Common myeloid progenitor, CD34-positive (primary cell): ENCODE results near the gene PPP1R16B.

ENCODE experiments used
- CTCF ChIA-PET: fragments of 350-600 bp; sonication (Branson Sonifier 250); formaldehyde crosslinking; loops from one replicate; lab custom pipeline; 2021; ENCODE audit warnings: antibody characterized with exemption; lab: Charles Lee
- POLR2A ChIA-PET: fragments of 350-600 bp; sonication (Branson Sonifier 250); formaldehyde crosslinking; loops from one replicate; lab custom pipeline; 2021; ENCODE audit warnings: antibody characterized with exemption; lab: Charles Lee
- DNase-seq, 3 donors: peaks; one replicate each; pipeline versions ENCODE4 v3.0.0 to v3.0.0-alpha.2; 2013
- H3K27ac ChIP-seq, 2 experiments: 1 replicate in 1 of 2; 2 replicates in 1 of 2; pipeline ENCODE4 v1.7.0; 2013; ENCODE audit warnings: inconsistent platforms in 2 of 2, low read length in 2 of 2, mild to moderate bottlenecking in 2 of 2, low read depth in 1 of 2, moderate library complexity in 1 of 2; ENCODE audit not compliant: severe bottlenecking in 2 of 2, insufficient read depth in 1 of 2, poor library complexity in 1 of 2
- H3K27me3 ChIP-seq, 5 experiments: replicated peaks in 2 of 5; 1 replicate in 3 of 5; 2 replicates in 2 of 5; pipeline versions ENCODE4 v1.6.1 to v1.7.0; 2013; ENCODE audit warnings: low read length in 4 of 5, mild to moderate bottlenecking in 2 of 5, moderate library complexity in 2 of 5, inconsistent platforms in 1 of 5; ENCODE audit not compliant: insufficient read depth in 5 of 5, control insufficient read depth in 4 of 5
- H3K36me3 ChIP-seq, 4 experiments: 1 replicate in 2 of 4; 2 replicates in 2 of 4; pipeline versions ENCODE4 v1.6.1 to v1.7.0; 2013; ENCODE audit warnings: low read length in 3 of 4, control low read depth in 1 of 4, mild to moderate bottlenecking in 1 of 4; ENCODE audit not compliant: control insufficient read depth in 4 of 4, insufficient read depth in 4 of 4
- H3K4me1 ChIP-seq, 4 experiments: 1 replicate in 3 of 4; 2 replicates in 1 of 4; pipeline versions ENCODE4 v1.6.1 to v1.7.1; 2013; ENCODE audit warnings: low read length in 3 of 4, mild to moderate bottlenecking in 3 of 4, control low read depth in 1 of 4, inconsistent platforms in 1 of 4, moderate library complexity in 1 of 4; ENCODE audit not compliant: control insufficient read depth in 4 of 4, insufficient read depth in 4 of 4; ENCODE audit errors: control extremely low read depth in 1 of 4
- H3K4me3 ChIP-seq, 7 experiments: 1 replicate in 4 of 7; 2 replicates in 3 of 7; pipeline versions ENCODE4 v1.5.1 to v1.7.0; 2013; ENCODE audit warnings: mild to moderate bottlenecking in 7 of 7, low read length in 6 of 7, moderate library complexity in 6 of 7, inconsistent platforms in 2 of 7, low read depth in 2 of 7, control low read depth in 1 of 7; ENCODE audit not compliant: insufficient read depth in 4 of 7, control insufficient read depth in 1 of 7; ENCODE audit errors: extremely low read depth in 1 of 7
- H3K9me3 ChIP-seq, 5 experiments: 1 replicate in 4 of 5; 2 replicates in 1 of 5; pipeline versions ENCODE4 v1.6.1 to v1.7.1; 2013; ENCODE audit warnings: low read length in 4 of 5, mild to moderate bottlenecking in 2 of 5, inconsistent platforms in 1 of 5, low read depth in 1 of 5, moderate library complexity in 1 of 5; ENCODE audit not compliant: control insufficient read depth in 4 of 5, insufficient read depth in 2 of 5; ENCODE audit errors: control extremely low read depth in 1 of 5
- WGBS: methylation state at CpG from one replicate; pipeline ENCODE4 v1.1.5; 2013; ENCODE audit not compliant: insufficient coverage; 5-methylcytosine and 5-hydroxymethylcytosine counted together

The PPP1R16B gene

GRCh38 chr20:38890497-38890818 is 85.0 kb downstream of the PPP1R16B start:
- POLR2A ChIA-PET, result interaction anchor here (0.5 kb wide), 1 partner anchor 73 kb away, joined by 3 read pairs; no protein-coding TSS in a partner anchor
- no peaks in the 10 kb centered on the region for H3K27me3 ChIP-seq

GRCh38 chr20:38892091-38892981 is 86.8 kb downstream of the PPP1R16B start:
- H3K9me3 ChIP-seq, result no peaks in the 10 kb centered on the region
- no peaks in the 10 kb centered on the region for H3K27me3 ChIP-seq
- H3K4me3 ChIP-seq, result no peak overlapping the region
- no peak overlapping the region for H3K27ac ChIP-seq
- DNase-seq, result no peak
- CTCF ChIA-PET, result interaction anchor here (0.6 to 3.8 kb wide), 31 partner anchors 10 to 247 kb away, joined by 3 to 16 read pairs (median 4); no protein-coding TSS in a partner anchor
- peaks cover 0 to 9% (median 2%) of the 10 kb centered on the region in 4 experiments for H3K4me1 ChIP-seq
- 87% methylated on average over 8 of the region's 11 CpGs for WGBS
- POLR2A ChIA-PET, result interaction anchor here (1.4 kb wide), 1 partner anchor 87 kb away, joined by 7 read pairs; the partner anchor contains the start of gene PPP1R16B
- peaks cover 0 to 3% (median 0%) of the 10 kb centered on the region in 4 experiments for H3K36me3 ChIP-seq

More at GRCh38 chr20:38890497-38890818, 85.0 kb downstream of the PPP1R16B start:
- peaks cover 0 to 1% (median 0%) of the 10 kb centered on the region in 4 experiments for H3K36me3 ChIP-seq
- no peak overlapping the region for H3K27ac ChIP-seq
- peaks cover 0 to 9% (median 2%) of the 10 kb centered on the region in 4 experiments for H3K4me1 ChIP-seq
- no peaks in the 10 kb centered on the region for H3K9me3 ChIP-seq
- no peak for DNase-seq
- CTCF ChIA-PET, result interaction anchor here (1.4 to 3.8 kb wide), 3 partner anchors 11 to 56 kb away, joined by 5 to 16 read pairs (median 5); no protein-coding TSS in a partner anchor
- no peak overlapping the region for H3K4me3 ChIP-seq
- WGBS, result 100% methylated on average over 3 of the region's 3 CpGs

- H3K4me1 ChIP-seq, result peaks cover 0 to 9% (median 2%) of the 10 kb centered on the region in 4 experiments
- POLR2A ChIA-PET, result interaction anchor here (1.4 kb wide), 1 partner anchor 88 kb away, joined by 7 read pairs; the partner anchor contains the start of gene PPP1R16B
- WGBS, result 95% methylated on average over 5 of the region's 6 CpGs
- H3K27me3 ChIP-seq, result no peaks in the 10 kb centered on the region
- CTCF ChIA-PET, result interaction anchor here (0.5 to 3.8 kb wide), 30 partner anchors 10 to 248 kb away, joined by 3 to 16 read pairs (median 3); no protein-coding TSS in a partner anchor
- no peaks in the 10 kb centered on the region for H3K9me3 ChIP-seq
- no peak overlapping the region for H3K27ac ChIP-seq
- no peak overlapping the region for H3K4me3 ChIP-seq
- DNase-seq, result no peak
- H3K36me3 ChIP-seq, result peaks cover 0 to 3% (median 0%) of the 10 kb centered on the region in 4 experiments
Measured at GRCh38 chr20:38893056-38893564, 87.6 kb downstream of the PPP1R16B start.

GRCh38 chr20:38893565-38894090 is 88.1 kb downstream of the PPP1R16B start:
- POLR2A ChIA-PET, result interaction anchor here (1.4 kb wide), 1 partner anchor 89 kb away, joined by 7 read pairs; the partner anchor contains the start of gene PPP1R16B
- peaks cover 0 to 3% (median 0%) of the 10 kb centered on the region in 4 experiments for H3K36me3 ChIP-seq
- 14% methylated on average over 16 of the region's 25 CpGs for WGBS
- H3K27me3 ChIP-seq, result no peaks in the 10 kb centered on the region
- H3K4me3 ChIP-seq, result no peak overlapping the region
- H3K27ac ChIP-seq, result no peak overlapping the region
- DNase-seq, result peak; percentile 57 to 73 (median 67)
- H3K9me3 ChIP-seq, result no peaks in the 10 kb centered on the region
- CTCF ChIA-PET, result interaction anchor here (0.5 to 3.8 kb wide), 30 partner anchors 9 to 245 kb away, joined by 3 to 16 read pairs (median 4); no protein-coding TSS in a partner anchor
- peaks cover 0 to 9% (median 2%) of the 10 kb centered on the region in 4 experiments for H3K4me1 ChIP-seq

GRCh38 chr20:38894091-38894847 is 88.8 kb downstream of the PPP1R16B start:
- H3K4me1 ChIP-seq, result peaks cover 0 to 9% (median 2%) of the 10 kb centered on the region in 4 experiments
- H3K27me3 ChIP-seq, result no peaks in the 10 kb centered on the region
- H3K27ac ChIP-seq, result no peak overlapping the region
- 71% methylated on average over 17 of the region's 30 CpGs for WGBS
- DNase-seq, result no peak
- no peaks in the 10 kb centered on the region for H3K9me3 ChIP-seq
- ChIA-PET POLR2A (interaction anchor here (0.6 kb wide), 1 partner anchor 129 kb away, joined by 3 read pairs; no protein-coding TSS in a partner anchor), CTCF (interaction anchor here (1.0 to 3.8 kb wide), 10 partner anchors 9 to 142 kb away, joined by 3 to 16 read pairs (median 4); no protein-coding TSS in a partner anchor)
- H3K36me3 ChIP-seq, result peaks cover 0 to 3% (median 0%) of the 10 kb centered on the region in 4 experiments
- no peak overlapping the region for H3K4me3 ChIP-seq
